ENCODE measurements around the gene EVI5.

EVI5 gene

GRCh38 chr1:92577261-92577895, 207.5 kb downstream of the EVI5 start:
- Histone ChIP-seq H3K9me3 (ENCODE audit: control insufficient read depth, low read length) (no peaks in the 10 kb centered on the region), H3K4me3 (ENCODE audit: extremely low read depth, insufficient read depth, low read length, poor library complexity, severe bottlenecking) (no peak overlapping the region), H3K36me3 (ENCODE audit: control insufficient read depth, insufficient read depth, low read length) (no peaks in the 10 kb centered on the region), H3K4me1 (ENCODE audit: control insufficient read depth, insufficient read depth, low read length, poor library complexity, severe bottlenecking) (no peaks in the 10 kb centered on the region), H3K27ac (ENCODE audit: low read depth, low read length, severe bottlenecking) (no peak overlapping the region)
- 91 to 100% methylated on average over 3 of the region's 5 CpGs for WGBS, 2 experiments (ENCODE audit: insufficient coverage in 2 of 2)

GRCh38 chr1:92575123-92575522, 209.8 kb downstream of the EVI5 start:
- WGBS, 2 experiments (ENCODE audit: insufficient coverage in 2 of 2): 87 to 100% methylated on average over 3 of the region's 3 CpGs
- Histone ChIP-seq H3K27ac (ENCODE audit: low read depth, low read length, severe bottlenecking) (no peak overlapping the region), H3K4me3 (ENCODE audit: extremely low read depth, insufficient read depth, low read length, poor library complexity, severe bottlenecking) (no peak overlapping the region), H3K4me1 (ENCODE audit: control insufficient read depth, insufficient read depth, low read length, poor library complexity, severe bottlenecking) (no peaks in the 10 kb centered on the region), H3K36me3 (ENCODE audit: control insufficient read depth, insufficient read depth, low read length) (no peaks in the 10 kb centered on the region), H3K9me3 (ENCODE audit: control insufficient read depth, low read length) (no peaks in the 10 kb centered on the region)

DNA sequence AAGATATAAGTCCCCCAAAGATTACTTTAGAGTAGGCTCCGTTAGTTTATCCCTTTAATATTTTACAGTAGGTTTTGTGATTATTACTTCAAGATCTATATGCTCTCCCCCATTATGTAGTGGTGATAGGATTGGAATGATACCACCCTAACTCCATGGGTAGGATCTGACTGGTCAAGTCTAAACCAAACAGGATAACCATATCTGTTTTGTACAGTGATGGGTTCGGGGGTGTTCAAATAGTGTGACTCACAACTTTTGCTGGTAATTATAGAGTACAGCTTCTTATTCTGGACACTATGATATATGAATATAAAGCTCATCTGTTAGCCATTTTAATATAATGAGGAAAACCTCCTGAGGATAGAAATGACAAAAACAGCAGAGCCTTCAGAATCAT, 212.4 kb downstream of the EVI5 start:
- Histone ChIP-seq H3K4me3 (ENCODE audit: extremely low read depth, insufficient read depth, low read length, poor library complexity, severe bottlenecking) (no peak overlapping the region), H3K9me3 (ENCODE audit: control insufficient read depth, low read length) (no peaks in the 10 kb centered on the region), H3K4me1 (ENCODE audit: control insufficient read depth, insufficient read depth, low read length, poor library complexity, severe bottlenecking) (no peaks in the 10 kb centered on the region), H3K36me3 (ENCODE audit: control insufficient read depth, insufficient read depth, low read length) (peaks cover 4% of the 10 kb centered on the region), H3K27ac (ENCODE audit: low read depth, low read length, severe bottlenecking) (no peak overlapping the region)
- no CpG with 5 or more reads among the region's 2 CpGs for WGBS, 2 experiments (ENCODE audit: insufficient coverage in 2 of 2)

- no peak overlapping the region for H3K27ac ChIP-seq (ENCODE audit: low read depth, low read length, severe bottlenecking)
- no peaks in the 10 kb centered on the region for H3K4me1 ChIP-seq (ENCODE audit: control insufficient read depth, insufficient read depth, low read length, poor library complexity, severe bottlenecking)
- no peaks in the 10 kb centered on the region for H3K9me3 ChIP-seq (ENCODE audit: control insufficient read depth, low read length)
- H3K36me3 ChIP-seq (ENCODE audit: control insufficient read depth, insufficient read depth, low read length): peaks cover 4% of the 10 kb centered on the region
- H3K4me3 ChIP-seq (ENCODE audit: extremely low read depth, insufficient read depth, low read length, poor library complexity, severe bottlenecking): no peak overlapping the region
- WGBS, 2 experiments (ENCODE audit: insufficient coverage in 2 of 2): no CpG with 5 or more reads among the region's 2 CpGs
Measured at GRCh38 chr1:92571578-92571977, 213.3 kb downstream of the EVI5 start.

DNA sequence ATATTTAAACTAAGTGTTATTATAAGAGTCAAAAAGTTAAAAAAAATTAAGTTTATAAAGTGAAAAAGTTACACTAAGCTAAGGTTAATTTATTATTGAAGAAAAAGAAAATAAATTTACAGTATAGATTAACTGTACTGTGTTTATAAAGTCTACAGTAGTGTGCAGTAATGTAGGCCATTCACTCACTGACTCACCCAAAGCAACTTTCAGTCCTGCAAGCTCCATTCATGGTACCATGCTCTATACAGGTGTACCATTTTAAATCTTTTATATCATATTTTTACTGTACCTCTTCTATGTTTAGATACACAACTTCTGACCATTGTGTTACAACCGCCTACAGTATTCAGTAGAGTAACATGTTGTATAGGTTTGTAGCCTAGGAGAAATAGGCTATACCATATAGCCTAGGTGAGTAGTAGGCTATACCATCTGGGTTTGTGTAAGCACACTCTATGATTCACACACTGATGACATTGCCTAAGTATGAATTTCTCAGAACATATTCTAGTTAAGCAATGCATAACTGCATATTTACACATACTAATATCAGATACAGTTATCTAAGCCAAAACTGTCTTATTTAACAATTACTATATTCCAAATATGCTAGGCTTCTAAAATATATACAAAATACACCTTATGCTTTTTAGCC, 217.6 kb downstream of the EVI5 start:
- no peaks in the 10 kb centered on the region for H3K4me1 ChIP-seq (ENCODE audit: control insufficient read depth, insufficient read depth, low read length, poor library complexity, severe bottlenecking)
- H3K4me3 ChIP-seq (ENCODE audit: extremely low read depth, insufficient read depth, low read length, poor library complexity, severe bottlenecking): no peak overlapping the region
- no peak overlapping the region for H3K27ac ChIP-seq (ENCODE audit: low read depth, low read length, severe bottlenecking)
- no CpG with 5 or more reads among the region's 1 CpG for WGBS, 2 experiments (ENCODE audit: insufficient coverage in 2 of 2)
- peaks cover 4% of the 10 kb centered on the region for H3K36me3 ChIP-seq (ENCODE audit: control insufficient read depth, insufficient read depth, low read length)
- no peaks in the 10 kb centered on the region for H3K9me3 ChIP-seq (ENCODE audit: control insufficient read depth, low read length)

GRCh38 chr1:92563457-92564216, 221.3 kb downstream of the EVI5 start:
- Histone ChIP-seq H3K27ac (ENCODE audit: low read depth, low read length, severe bottlenecking) (no peak overlapping the region), H3K36me3 (ENCODE audit: control insufficient read depth, insufficient read depth, low read length) (peaks cover 4% of the 10 kb centered on the region), H3K4me3 (ENCODE audit: extremely low read depth, insufficient read depth, low read length, poor library complexity, severe bottlenecking) (no peak overlapping the region), H3K4me1 (ENCODE audit: control insufficient read depth, insufficient read depth, low read length, poor library complexity, severe bottlenecking) (no peaks in the 10 kb centered on the region), H3K9me3 (ENCODE audit: control insufficient read depth, low read length) (no peaks in the 10 kb centered on the region)
- WGBS, 2 experiments (ENCODE audit: insufficient coverage in 2 of 2): 89 to 97% methylated on average over 4 to 5 of the region's 6 CpGs

- Histone ChIP-seq H3K27ac (ENCODE audit: low read depth, low read length, severe bottlenecking) (no peak overlapping the region), H3K36me3 (ENCODE audit: control insufficient read depth, insufficient read depth, low read length) (no peaks in the 10 kb centered on the region), H3K4me3 (ENCODE audit: extremely low read depth, insufficient read depth, low read length, poor library complexity, severe bottlenecking) (no peak overlapping the region), H3K9me3 (ENCODE audit: control insufficient read depth, low read length) (no peaks in the 10 kb centered on the region), H3K4me1 (ENCODE audit: control insufficient read depth, insufficient read depth, low read length, poor library complexity, severe bottlenecking) (no peaks in the 10 kb centered on the region)
- WGBS, 2 experiments (ENCODE audit: insufficient coverage in 2 of 2): no CpG with 5 or more reads among the region's 1 CpG
Measured at GRCh38 chr1:92556350-92556749, 228.6 kb downstream of the EVI5 start.

DNA sequence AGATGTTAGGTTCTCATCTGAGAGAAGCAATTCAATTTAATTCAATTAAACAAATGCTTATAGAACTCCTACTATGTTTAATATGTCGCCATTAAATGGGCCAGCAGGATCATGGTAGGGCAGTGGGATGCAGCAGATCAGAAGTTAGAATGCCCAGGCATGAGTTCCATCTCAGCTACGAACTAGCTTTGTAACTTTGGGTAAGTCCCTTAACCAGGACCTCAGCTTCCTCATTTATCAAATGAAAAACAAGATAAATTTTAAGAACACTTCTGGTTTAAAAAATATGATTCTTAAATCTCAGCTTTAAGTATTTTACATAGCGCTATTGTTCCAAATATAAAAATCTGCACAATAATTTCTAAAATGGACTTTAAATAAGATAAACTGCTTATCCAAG, 230.7 kb downstream of the EVI5 start:
- Histone ChIP-seq H3K36me3 (ENCODE audit: control insufficient read depth, insufficient read depth, low read length) (peaks cover 2% of the 10 kb centered on the region), H3K4me1 (ENCODE audit: control insufficient read depth, insufficient read depth, low read length, poor library complexity, severe bottlenecking) (no peaks in the 10 kb centered on the region), H3K4me3 (ENCODE audit: extremely low read depth, insufficient read depth, low read length, poor library complexity, severe bottlenecking) (no peak overlapping the region), H3K9me3 (ENCODE audit: control insufficient read depth, low read length) (no peaks in the 10 kb centered on the region), H3K27ac (ENCODE audit: low read depth, low read length, severe bottlenecking) (no peak overlapping the region)
- WGBS, 2 experiments (ENCODE audit: insufficient coverage in 2 of 2): 71 to 100% methylated on average over 1 to 2 of the region's 3 CpGs

DNA sequence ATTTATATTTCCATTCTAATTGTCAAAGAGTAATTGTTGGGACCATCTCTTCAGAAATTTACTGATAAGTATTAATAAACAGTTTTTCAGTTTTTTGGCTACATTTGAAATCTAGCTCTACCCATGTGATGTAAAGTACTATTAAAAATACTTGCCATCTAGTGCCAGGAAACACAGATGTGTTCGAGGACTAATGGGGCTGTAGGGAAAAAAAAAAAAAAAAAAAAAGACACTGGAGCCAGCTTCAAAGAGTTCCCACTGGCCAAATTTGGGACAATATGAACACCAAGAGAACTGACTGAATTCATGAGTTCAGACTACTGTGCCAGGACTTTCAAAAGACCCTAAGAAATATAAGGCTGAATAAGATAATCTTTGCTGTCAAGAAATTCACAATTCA, 233.0 kb downstream of the EVI5 start:
- no peaks in the 10 kb centered on the region for H3K9me3 ChIP-seq (ENCODE audit: control insufficient read depth, low read length)
- whole genome bisulfite sequencing, 2 experiments (ENCODE audit: insufficient coverage in 2 of 2): 100% methylated on average over 1 of the region's 1 CpG; no CpG with 5 or more reads in 1 of the 2 experiments
- H3K36me3 ChIP-seq (ENCODE audit: control insufficient read depth, insufficient read depth, low read length): peaks cover 2% of the 10 kb centered on the region
- no peak overlapping the region for H3K4me3 ChIP-seq (ENCODE audit: extremely low read depth, insufficient read depth, low read length, poor library complexity, severe bottlenecking)
- H3K27ac ChIP-seq (ENCODE audit: low read depth, low read length, severe bottlenecking): no peak overlapping the region
- no peaks in the 10 kb centered on the region for H3K4me1 ChIP-seq (ENCODE audit: control insufficient read depth, insufficient read depth, low read length, poor library complexity, severe bottlenecking)

DNA sequence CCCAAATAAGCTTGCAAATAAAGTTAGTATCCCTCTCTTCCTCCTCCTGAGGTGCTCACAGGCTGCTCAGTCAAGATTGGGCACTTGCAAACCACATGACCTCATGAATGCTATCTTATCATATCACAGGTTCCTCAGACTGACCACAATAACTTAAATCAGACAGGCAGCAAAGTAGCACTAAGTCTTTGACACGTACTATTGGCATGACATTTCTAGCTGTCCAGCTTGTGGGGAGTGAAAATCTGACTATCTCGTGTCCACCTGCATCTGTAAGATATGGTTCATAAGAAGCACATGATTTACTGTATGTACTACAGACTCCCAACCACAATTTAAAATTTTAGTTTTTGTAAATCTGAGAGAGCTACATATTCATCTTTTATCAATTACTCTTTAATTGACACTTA, 240.1 kb downstream of the EVI5 start:
- Histone ChIP-seq H3K27ac (ENCODE audit: low read depth, low read length, severe bottlenecking) (no peak overlapping the region), H3K4me3 (ENCODE audit: extremely low read depth, insufficient read depth, low read length, poor library complexity, severe bottlenecking) (no peak overlapping the region), H3K4me1 (ENCODE audit: control insufficient read depth, insufficient read depth, low read length, poor library complexity, severe bottlenecking) (no peaks in the 10 kb centered on the region), H3K9me3 (ENCODE audit: control insufficient read depth, low read length) (no peaks in the 10 kb centered on the region), H3K36me3 (ENCODE audit: control insufficient read depth, insufficient read depth, low read length) (peaks cover 4% of the 10 kb centered on the region)
- WGBS, 2 experiments (ENCODE audit: insufficient coverage in 2 of 2): 100% methylated on average over 1 to 2 of the region's 2 CpGs

All from mesodermal cell (in vitro differentiated cells).